Placental epithelial cell (primary cell): Measurements from ENCODE around the gene TET3. TPM values are rescaled to one million over a fixed set of nuclear protein-coding genes. Genes with fewer than 3 reads are reported as not detected.

Source experiments
- small RNA-seq: library from RNA; depleted of rRNA; stranded (forward); fragments of <200 nt; gene quantifications from one replicate; pipeline ENCODE3, GENCODE V24; 2012
- total RNA-seq: library from RNA; depleted of rRNA; stranded (reverse); fragments of >200 nt; gene quantifications from 2 replicates; pipeline ENCODE4 v1.2.3, GENCODE V29; 2012

Gene TET3
- 9.2 and 13.0 TPM in 2 replicates for total RNA-seq

GRCh38 chr2:73984203-73984921 is at the start of gene TET3:
TSS of gene TET3 (plus strand) at chr2:73984910. CDS start at chr2:73986404, 1,494 bp downstream.

Small RNA genes lying within 50 kb of the gene (small RNA-seq; reads per million reads assigned to genes)
- gene AC110801.1 (not detected), gene RNA5SP97 (not detected)

Other genes with a start within 250 kb of the TET3 start
- gene TPRKB, start 247.6 kb upstream of the TET3 start, total RNA-seq, result 20.8 and 33.3 TPM in 2 replicates
- gene DUSP11, start 204.8 kb upstream of the TET3 start, total RNA-seq, result 33.0 and 75.5 TPM in 2 replicates
- gene C2orf78, start 200.7 kb upstream of the TET3 start, total RNA-seq, result not detected in 2 replicates
- 21.2 and 37.1 TPM in 2 replicates for gene STAMBP, start 155.9 kb upstream of the TET3 start, total RNA-seq
- gene ACTG2, start 91.9 kb upstream of the TET3 start, total RNA-seq, result 0.39 and 0.98 TPM in 2 replicates
- 60.5 and 63.3 TPM in 2 replicates for gene DGUOK, start 58.0 kb upstream of the TET3 start, total RNA-seq
- gene BOLA3, start 163.0 kb downstream of the TET3 start, total RNA-seq, result 16.9 and 35.7 TPM in 2 replicates
- 67.5 and 121 TPM in 2 replicates for gene MOB1A, start 194.0 kb downstream of the TET3 start, total RNA-seq
- gene MTHFD2, start 213.7 kb downstream of the TET3 start, total RNA-seq, result 79.7 and 114 TPM in 2 replicates